Measurements from ENCODE around the gene WASF3.
"Not testable (repeated sequence)": the region's sequence is repeated elsewhere in the genome, so short reads cannot be mapped to it uniquely, and the experiment has no call there.

Gene WASF3

GRCh38 chr13:26722321-26722720 is 164.8 kb downstream of the WASF3 start:
- DNase-seq, result no peak

- DNase-seq, result not testable (repeated sequence)
Measured at GRCh38 chr13:26723620-26724019, 166.1 kb downstream of the WASF3 start.

- DNase-seq, result no peak
Measured at GRCh38 chr13:26726684-26727083, 169.2 kb downstream of the WASF3 start.

- no peak for DNase-seq
Measured at GRCh38 chr13:26727122-26727521, 169.6 kb downstream of the WASF3 start.

GRCh38 chr13:26727633-26728032 is 170.2 kb downstream of the WASF3 start:
- DNase-seq, result no peak

GRCh38 chr13:26735677-26736076 is 178.2 kb downstream of the WASF3 start:
- no peak for DNase-seq
